ENCODE data around the gene INTS13.
"Not testable (repeated sequence)": the region's sequence is repeated elsewhere in the genome, so short reads cannot be mapped to it uniquely, and the experiment has no call there.

INTS13 gene

DNA sequence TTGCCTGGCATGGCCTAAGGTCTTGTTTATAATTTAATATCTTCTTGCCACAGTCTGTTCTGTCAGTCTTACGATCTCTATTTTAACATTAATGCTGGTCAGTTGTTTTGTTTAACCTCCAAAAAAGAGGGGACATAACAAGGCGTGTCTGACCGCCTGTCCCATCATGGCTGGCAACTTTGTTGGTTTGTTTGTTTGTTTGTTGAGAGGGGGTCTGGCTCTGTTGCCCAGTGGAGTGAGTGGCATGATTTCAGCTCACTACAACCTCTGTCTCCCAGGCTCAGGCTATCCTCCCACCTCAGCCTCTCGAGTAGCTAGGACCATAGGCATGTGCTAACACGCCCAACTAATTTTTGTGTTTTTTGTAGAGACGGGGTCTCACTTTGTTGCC, 68.7 kb downstream of the INTS13 start:
- H3K27ac ChIP-seq (ENCODE audit: low read length) = no peak overlapping the region
- H2AFZ ChIP-seq (ENCODE audit: low read depth, low read length) = no peak overlapping the region
- no peaks in the 10 kb centered on the region for H3K36me3 ChIP-seq (replicated peaks; ENCODE audit: low read depth, low read length)
- H3K79me2 ChIP-seq (ENCODE audit: low read length) = no peaks in the 10 kb centered on the region
- no peak overlapping the region for H3K4me3 ChIP-seq (ENCODE audit: low read length)
- no peak overlapping the region for H3K4me2 ChIP-seq (ENCODE audit: low read length)
- TF ChIP-seq, protein P1, sequence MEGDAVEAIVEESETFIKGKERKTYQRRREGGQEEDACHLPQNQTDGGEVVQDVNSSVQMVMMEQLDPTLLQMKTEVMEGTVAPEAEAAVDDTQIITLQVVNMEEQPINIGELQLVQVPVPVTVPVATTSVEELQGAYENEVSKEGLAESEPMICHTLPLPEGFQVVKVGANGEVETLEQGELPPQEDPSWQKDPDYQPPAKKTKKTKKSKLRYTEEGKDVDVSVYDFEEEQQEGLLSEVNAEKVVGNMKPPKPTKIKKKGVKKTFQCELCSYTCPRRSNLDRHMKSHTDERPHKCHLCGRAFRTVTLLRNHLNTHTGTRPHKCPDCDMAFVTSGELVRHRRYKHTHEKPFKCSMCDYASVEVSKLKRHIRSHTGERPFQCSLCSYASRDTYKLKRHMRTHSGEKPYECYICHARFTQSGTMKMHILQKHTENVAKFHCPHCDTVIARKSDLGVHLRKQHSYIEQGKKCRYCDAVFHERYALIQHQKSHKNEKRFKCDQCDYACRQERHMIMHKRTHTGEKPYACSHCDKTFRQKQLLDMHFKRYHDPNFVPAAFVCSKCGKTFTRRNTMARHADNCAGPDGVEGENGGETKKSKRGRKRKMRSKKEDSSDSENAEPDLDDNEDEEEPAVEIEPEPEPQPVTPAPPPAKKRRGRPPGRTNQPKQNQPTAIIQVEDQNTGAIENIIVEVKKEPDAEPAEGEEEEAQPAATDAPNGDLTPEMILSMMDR (IDR thresholded peaks at IDR 0.05; ENCODE audit: low read depth, low read length) = no peak
- no peak for TF ChIP-seq EZH2phosphoT487 (IDR thresholded peaks at IDR 0.05; ENCODE audit: low read depth)
- H3K27me3 ChIP-seq (ENCODE audit: low read depth, low read length) = peaks cover 8% of the 10 kb centered on the region; the same call in 1 of the 2 replicates
- H3K4me1 ChIP-seq (ENCODE audit: low read length) = peaks cover 34% of the 10 kb centered on the region
- no peaks in the 10 kb centered on the region for H3K9me3 ChIP-seq (ENCODE audit: insufficient read depth, low read length)
- H4K20me1 ChIP-seq (ENCODE audit: insufficient read depth, low read length) = no peaks in the 10 kb centered on the region
- no peak overlapping the region for H3K9ac ChIP-seq (ENCODE audit: low read length)

- no peak overlapping the region for H3K4me2 ChIP-seq (ENCODE audit: low read length)
- H2AFZ ChIP-seq (ENCODE audit: low read depth, low read length) = no peak overlapping the region
- H3K9ac ChIP-seq (ENCODE audit: low read length) = no peak overlapping the region
- peaks cover 8% of the 10 kb centered on the region; the same call in 1 of the 2 replicates for H3K27me3 ChIP-seq (ENCODE audit: low read depth, low read length)
- no peaks in the 10 kb centered on the region for H4K20me1 ChIP-seq (ENCODE audit: insufficient read depth, low read length)
- no peaks in the 10 kb centered on the region for H3K9me3 ChIP-seq (ENCODE audit: insufficient read depth, low read length)
- TF ChIP-seq, protein P1 (IDR thresholded peaks at IDR 0.05; ENCODE audit: low read depth, low read length) = no peak
- no peak for TF ChIP-seq EZH2phosphoT487 (IDR thresholded peaks at IDR 0.05; ENCODE audit: low read depth)
- H3K4me3 ChIP-seq (ENCODE audit: low read length) = no peak overlapping the region
- no peak overlapping the region for H3K27ac ChIP-seq (ENCODE audit: low read length)
- H3K36me3 ChIP-seq (replicated peaks; ENCODE audit: low read depth, low read length) = no peaks in the 10 kb centered on the region
- no peaks in the 10 kb centered on the region for H3K79me2 ChIP-seq (ENCODE audit: low read length)
- peaks cover 33% of the 10 kb centered on the region for H3K4me1 ChIP-seq (ENCODE audit: low read length)
Measured at GRCh38 chr12:26868447-26869103, 69.2 kb downstream of the INTS13 start.

DNA sequence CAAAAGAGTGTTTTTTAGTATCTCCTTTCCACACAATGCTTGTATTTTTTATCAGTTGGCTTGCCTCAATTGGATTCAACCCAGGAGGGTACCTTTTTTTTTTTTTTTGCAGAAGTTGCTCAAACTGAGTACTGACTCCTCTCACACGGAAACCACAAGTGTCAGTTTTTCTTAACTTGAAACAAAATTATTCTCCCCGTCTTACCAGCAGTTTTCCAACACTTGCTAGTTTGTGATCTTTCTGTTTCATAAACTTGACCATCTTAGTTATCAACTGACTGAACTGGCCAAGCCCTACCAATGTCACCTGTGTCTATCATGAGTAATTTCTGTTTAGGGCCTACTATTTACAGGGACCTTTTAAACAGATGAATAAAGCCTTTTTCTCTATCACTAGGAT, 70.7 kb downstream of the INTS13 start:
- H3K36me3 ChIP-seq (replicated peaks; ENCODE audit: low read depth, low read length) = no peaks in the 10 kb centered on the region
- TF ChIP-seq, protein P1 (IDR thresholded peaks at IDR 0.05; ENCODE audit: low read depth, low read length) = no peak
- no peak overlapping the region for H3K9ac ChIP-seq (ENCODE audit: low read length)
- 0 out of 2 replicates have a peak, but pooled peaks cover 2% of the 10 kb centered on the region for H3K27me3 ChIP-seq (ENCODE audit: low read depth, low read length)
- no peak overlapping the region for H3K4me3 ChIP-seq (ENCODE audit: low read length)
- H2AFZ ChIP-seq (ENCODE audit: low read depth, low read length) = no peak overlapping the region
- no peaks in the 10 kb centered on the region for H4K20me1 ChIP-seq (ENCODE audit: insufficient read depth, low read length)
- no peaks in the 10 kb centered on the region for H3K9me3 ChIP-seq (ENCODE audit: insufficient read depth, low read length)
- no peaks in the 10 kb centered on the region for H3K79me2 ChIP-seq (ENCODE audit: low read length)
- no peak overlapping the region for H3K27ac ChIP-seq (ENCODE audit: low read length)
- peaks cover 24% of the 10 kb centered on the region for H3K4me1 ChIP-seq (ENCODE audit: low read length)
- H3K4me2 ChIP-seq (ENCODE audit: low read length) = peak overlapping the region; percentile 39

GRCh38 chr12:26863515-26863914, 74.3 kb downstream of the INTS13 start:
- H3K9me3 ChIP-seq (ENCODE audit: insufficient read depth, low read length) = no peaks in the 10 kb centered on the region
- H3K4me3 ChIP-seq (ENCODE audit: low read length) = no peak overlapping the region
- H3K9ac ChIP-seq (ENCODE audit: low read length) = no peak overlapping the region
- no peak overlapping the region for H3K4me2 ChIP-seq (ENCODE audit: low read length)
- H3K27me3 ChIP-seq (ENCODE audit: low read depth, low read length) = no peaks in the 10 kb centered on the region; the same call in 1 of the 2 replicates
- no peak overlapping the region for H2AFZ ChIP-seq (ENCODE audit: low read depth, low read length)
- H3K79me2 ChIP-seq (ENCODE audit: low read length) = no peaks in the 10 kb centered on the region
- H3K36me3 ChIP-seq (replicated peaks; ENCODE audit: low read depth, low read length) = no peaks in the 10 kb centered on the region
- peaks cover 8% of the 10 kb centered on the region for H3K4me1 ChIP-seq (ENCODE audit: low read length)
- no peaks in the 10 kb centered on the region for H4K20me1 ChIP-seq (ENCODE audit: insufficient read depth, low read length)
- no peak for TF ChIP-seq EZH2phosphoT487 (IDR thresholded peaks at IDR 0.05; ENCODE audit: low read depth)
- TF ChIP-seq, protein P1 (IDR thresholded peaks at IDR 0.05; ENCODE audit: low read depth, low read length) = peak; percentile 50
- no peak overlapping the region for H3K27ac ChIP-seq (ENCODE audit: low read length)

DNA sequence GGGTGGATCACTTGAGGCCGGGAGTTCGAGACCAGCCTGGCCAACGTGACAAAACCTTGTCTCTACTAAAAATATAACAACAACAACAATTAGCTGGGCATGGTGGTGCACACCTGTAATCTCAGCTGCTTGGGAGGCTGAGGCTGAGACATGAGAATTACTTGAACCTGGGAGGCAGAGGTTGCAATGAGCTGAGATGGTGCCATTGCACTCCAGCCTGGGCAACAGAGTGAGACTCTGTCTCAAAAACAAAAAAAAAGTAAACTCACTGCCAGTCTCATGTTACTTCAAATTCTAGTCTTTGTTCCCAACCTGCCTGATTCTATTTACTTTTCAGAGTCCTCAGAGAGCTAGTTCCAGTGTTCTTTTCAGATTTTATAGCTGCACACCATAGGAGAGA, 75.0 kb downstream of the INTS13 start:
- not testable (repeated sequence) for H3K27ac ChIP-seq (ENCODE audit: low read length); H3K4me3 ChIP-seq (ENCODE audit: low read length); H4K20me1 ChIP-seq (ENCODE audit: insufficient read depth, low read length); H3K36me3 ChIP-seq (replicated peaks; ENCODE audit: low read depth, low read length); H3K9me3 ChIP-seq (ENCODE audit: insufficient read depth, low read length); H3K79me2 ChIP-seq (ENCODE audit: low read length); H2AFZ ChIP-seq (ENCODE audit: low read depth, low read length); H3K4me1 ChIP-seq (ENCODE audit: low read length); H3K27me3 ChIP-seq (ENCODE audit: low read depth, low read length); H3K4me2 ChIP-seq (ENCODE audit: low read length); H3K9ac ChIP-seq (ENCODE audit: low read length)

Data from OCI-LY3 (cell line).